ENCODE measurements around the gene SHANK3. TPM values are rescaled to one million over a fixed set of nuclear protein-coding genes. Genes with fewer than 3 reads are reported as not detected.

The SHANK3 gene
- total and polyA plus RNA-seq, 2 donors (not counting 3 experiments of a cell fraction or from before 2014, with no cell fraction given), result 26.1 to 158 TPM

GRCh38 chr22:50721257-50721844 lies 48.7 kb downstream of the SHANK3 start:
- no peak overlapping the region for H3K9ac ChIP-seq (replicated peaks; ENCODE audit: extremely low read depth, insufficient read depth, low read length)
- DNase-seq (ENCODE audit: low read depth, low spot score), result no peak
- H4K20me1 ChIP-seq (replicated peaks; ENCODE audit: control insufficient read depth, extremely low read depth, insufficient read depth, low read length), result peaks cover 4% of the 10 kb centered on the region
- H3K4me3 ChIP-seq (replicated peaks in 1 of 3; ENCODE audit: insufficient read depth in 1 of 3, low read depth in 1 of 3, low read length in 3 of 3), result no peak overlapping the region
- FAIRE-seq, result no peak
- dilution Hi-C loops (cut with MboI; ENCODE audit: extremely low pct_ligation_motif_present, low sequenced_read_pairs), result no loop called here
- no peak overlapping the region for H2AFZ ChIP-seq (ENCODE audit: low read depth, low read length)
- TSS peak; percentile 7 for BruUV-seq (replicated peaks)
- H3K9me1 ChIP-seq (replicated peaks; ENCODE audit: control insufficient read depth, extremely low read depth, insufficient read depth, low read length), result no peaks in the 10 kb centered on the region
- no peaks in the 10 kb centered on the region for H3K27me3 ChIP-seq (ENCODE audit: control insufficient read depth in 2 of 2, insufficient read depth in 2 of 2, low read length in 2 of 2)
- ChIA-PET POLR2A (no interaction called here), CTCF (interaction anchor here (0.6 to 1.1 kb wide), 2 partner anchors 10 to 54 kb away, joined by 3 to 4 read pairs; no protein-coding TSS in a partner anchor)
- no peak overlapping the region for H3K27ac ChIP-seq (ENCODE audit: insufficient read depth, low read depth, low read length)
- H3K79me2 ChIP-seq (ENCODE audit: control insufficient read depth, insufficient read depth, low read length), result peaks cover 53% of the 10 kb centered on the region
- intact Hi-C loops (cut with micrococcal nuclease), result no loop called here
- TF ChIP-seq MAX (IDR thresholded peaks at IDR 0.05; ENCODE audit: insufficient read depth, insufficient read length) (no peak), CTCF (IDR thresholded peaks at IDR 0.05; ENCODE audit: extremely low read depth in 1 of 2, insufficient read depth in 1 of 2, low read depth in 1 of 2, low read length in 2 of 2) (no peak), MYC (IDR thresholded peaks at IDR 0.05; ENCODE audit: low read depth, low read length) (no peak), POLR2A (IDR thresholded peaks at IDR 0.05; ENCODE audit: low read depth, low read length) (no peak), JUN (IDR thresholded peaks at IDR 0.05; ENCODE audit: borderline replicate concordance, insufficient read depth, insufficient read length, low read depth) (no peak), GATA2 (IDR thresholded peaks at IDR 0.05; ENCODE audit: insufficient read depth, insufficient read length, low read depth, low read length) (no peak), POLR2AphosphoS5 (IDR thresholded peaks at IDR 0.05; ENCODE audit: insufficient read depth, low read depth, low read length) (no peak), EZH2 (IDR thresholded peaks at IDR 0.05; ENCODE audit: borderline replicate concordance, low read depth, low read length, severe bottlenecking) (no peak), FOS (IDR thresholded peaks at IDR 0.05; ENCODE audit: borderline replicate concordance, insufficient read depth, low read length) (no peak)
- no peak overlapping the region for H3K4me2 ChIP-seq (ENCODE audit: insufficient read depth, low read length)
- H3K9me3 ChIP-seq (replicated peaks; ENCODE audit: control insufficient read depth, insufficient read depth, low read length), result no peaks in the 10 kb centered on the region
- no peaks in the 10 kb centered on the region for H3K4me1 ChIP-seq (ENCODE audit: control insufficient read depth, extremely low read depth, insufficient read depth, low read length)
- peaks cover 48 to 80% of the 10 kb centered on the region in 2 experiments for H3K36me3 ChIP-seq (ENCODE audit: control insufficient read depth in 2 of 2, extremely low read depth in 1 of 2, insufficient read depth in 2 of 2, low read length in 2 of 2)

All from endothelial cell of umbilical vein (primary cell).